Mesothelial cell of epicardium (in vitro differentiated cells): Measurements from ENCODE around the gene FAAP20. TPM values are rescaled to one million over a fixed set of nuclear protein-coding genes. Genes with fewer than 3 reads are reported as not detected.

ENCODE experiments used
- DNase-seq, 2 experiments: peaks; one replicate each; pipeline ENCODE4 v3.0.0; 2021; ENCODE audit warnings: low spot score in 2 of 2; ENCODE audit not compliant: unreplicated experiment in 2 of 2
- H3K27ac Mint-ChIP-seq: 2 replicates; pipeline ENCODE4 v1.8.0; 2021; ENCODE audit warnings: mixed read lengths
- H3K27me3 Mint-ChIP-seq: 2 replicates; pipeline ENCODE4 v1.8.0; 2021; ENCODE audit warnings: low read depth, mixed read lengths
- H3K36me3 Mint-ChIP-seq: 2 replicates; pipeline ENCODE4 v1.8.0; 2021; ENCODE audit warnings: mixed read lengths
- H3K4me1 Mint-ChIP-seq: 2 replicates; pipeline ENCODE4 v1.8.0; 2021; ENCODE audit warnings: mixed read lengths
- H3K4me3 Mint-ChIP-seq: 2 replicates; pipeline ENCODE4 v1.8.0; 2021; ENCODE audit warnings: mild to moderate bottlenecking, moderate library complexity, mixed read lengths
- H3K9me3 Mint-ChIP-seq: 2 replicates; pipeline ENCODE4 v1.8.0; 2021; ENCODE audit warnings: mixed read lengths
- CTCF ChIP-seq: fragments of 200-600 bp; sonication (generic); IDR thresholded peaks from one replicate; pipeline ENCODE4 v1.5.0; 2021; ENCODE audit warnings: antibody characterized with exemption; ENCODE audit not compliant: unreplicated experiment
- total RNA-seq: library from RNA; stranded (reverse); gene quantifications from 3 replicates; pipeline ENCODE4 v1.2.1, GENCODE V29; 2021

FAAP20 gene
- total RNA-seq, 1 donor from 2014 or later, result 92.2 TPM

DNA sequence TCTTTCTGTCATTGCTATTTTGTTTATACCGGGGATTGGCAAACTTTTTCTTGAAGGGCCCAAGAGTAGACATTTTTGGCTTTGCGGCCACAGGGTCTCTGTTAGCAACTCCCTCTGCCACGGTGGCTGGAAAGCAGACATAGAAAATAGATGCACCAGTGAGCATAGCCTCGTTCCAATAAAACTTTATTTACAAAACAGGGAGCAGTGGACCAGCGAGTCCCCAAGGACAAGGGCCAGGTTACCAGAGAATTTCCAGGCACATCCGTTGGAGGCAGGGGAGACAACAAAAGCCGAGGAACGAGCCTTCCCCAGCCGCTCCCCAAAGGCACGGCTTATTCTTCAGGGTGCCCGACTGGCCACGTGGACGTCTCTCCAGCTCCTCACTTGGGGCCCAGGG is 26.5 kb downstream of the FAAP20 start:
- TF ChIP-seq CTCF, result no peak
- no peaks in the 10 kb centered on the region for H3K27me3 Mint-ChIP-seq
- no peak for DNase-seq
- H3K4me1 Mint-ChIP-seq, result no peaks in the 10 kb centered on the region
- H3K4me3 Mint-ChIP-seq, result no peak overlapping the region
- H3K36me3 Mint-ChIP-seq, result peaks cover 34% of the 10 kb centered on the region
- peaks cover 2% of the 10 kb centered on the region for H3K9me3 Mint-ChIP-seq
- H3K27ac Mint-ChIP-seq, result no peak overlapping the region

DNA sequence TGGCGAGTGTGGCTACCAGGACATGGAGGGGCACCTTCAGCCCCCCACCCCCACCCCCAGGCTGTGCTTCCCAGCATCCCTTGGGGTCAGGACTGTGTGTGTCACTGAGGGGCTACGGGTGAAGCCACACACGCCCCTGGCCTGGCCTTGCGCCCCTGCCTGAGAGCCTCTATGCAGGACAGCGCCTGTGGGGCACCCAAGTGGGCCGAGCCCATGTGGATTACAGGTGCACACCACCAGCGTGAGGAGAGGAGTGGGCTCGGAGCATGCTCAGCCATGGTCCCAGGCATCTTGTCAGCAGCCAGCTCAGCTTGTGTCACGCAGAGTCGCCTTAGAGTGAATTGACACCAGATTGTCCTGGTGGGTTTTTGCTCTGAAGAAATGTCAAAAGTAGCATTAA is 27.9 kb downstream of the FAAP20 start:
- no peak overlapping the region for H3K27ac Mint-ChIP-seq
- no peak overlapping the region for H3K4me3 Mint-ChIP-seq
- peaks cover 5% of the 10 kb centered on the region for H3K9me3 Mint-ChIP-seq
- TF ChIP-seq CTCF, result no peak
- peaks cover 38% of the 10 kb centered on the region for H3K36me3 Mint-ChIP-seq
- DNase-seq, result no peak
- H3K4me1 Mint-ChIP-seq, result no peaks in the 10 kb centered on the region
- no peaks in the 10 kb centered on the region for H3K27me3 Mint-ChIP-seq

DNA sequence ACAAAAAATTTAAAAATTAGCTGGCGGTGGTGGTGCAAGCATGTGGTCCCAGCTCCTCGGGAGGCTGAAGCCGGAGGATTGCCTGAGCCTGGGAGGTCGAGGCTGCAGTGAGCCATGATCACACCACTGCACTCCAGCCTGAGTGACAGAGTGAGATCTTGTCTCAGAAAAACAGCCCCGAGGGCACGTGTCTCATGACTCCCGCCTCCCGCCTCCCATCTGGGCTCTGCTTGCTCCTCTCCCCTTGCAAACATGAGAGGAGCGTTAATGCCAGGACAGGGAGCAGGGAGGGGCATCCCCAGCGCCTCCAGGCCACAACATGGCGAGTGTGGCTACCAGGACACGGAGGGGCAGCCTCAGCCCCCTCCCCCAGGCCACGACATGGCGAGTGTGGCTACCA is 28.3 kb downstream of the FAAP20 start:
- no peak overlapping the region for H3K4me3 Mint-ChIP-seq
- no peak overlapping the region for H3K27ac Mint-ChIP-seq
- no peak for DNase-seq
- no peaks in the 10 kb centered on the region for H3K4me1 Mint-ChIP-seq
- peaks cover 5% of the 10 kb centered on the region for H3K9me3 Mint-ChIP-seq
- H3K27me3 Mint-ChIP-seq, result no peaks in the 10 kb centered on the region
- no peak for TF ChIP-seq CTCF
- H3K36me3 Mint-ChIP-seq, result peaks cover 35% of the 10 kb centered on the region

DNA sequence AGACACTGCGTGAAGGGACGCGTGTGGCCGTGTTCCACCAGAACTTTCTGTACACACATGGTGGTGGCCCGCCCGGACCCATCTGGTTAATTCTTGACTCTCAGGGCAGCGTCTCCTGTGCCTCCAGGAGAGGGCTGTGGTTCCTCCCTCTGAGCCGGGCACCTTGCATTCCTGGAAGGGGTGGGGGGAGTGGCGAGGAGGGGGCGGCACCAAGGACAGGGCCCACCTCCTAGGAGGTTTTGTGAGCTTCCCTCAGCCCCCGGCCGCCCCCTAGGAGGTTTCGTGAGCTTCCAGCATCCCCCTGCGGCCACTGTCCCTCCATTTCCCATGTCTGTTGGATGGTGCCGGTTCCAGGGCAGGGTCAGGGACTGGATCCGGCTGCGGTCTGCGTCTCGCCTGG is 28.9 kb downstream of the FAAP20 start:
- H3K4me1 Mint-ChIP-seq, result no peaks in the 10 kb centered on the region
- H3K27ac Mint-ChIP-seq, result no peak overlapping the region
- peaks cover 35% of the 10 kb centered on the region for H3K36me3 Mint-ChIP-seq
- H3K4me3 Mint-ChIP-seq, result no peak overlapping the region
- TF ChIP-seq CTCF, result no peak
- no peaks in the 10 kb centered on the region for H3K27me3 Mint-ChIP-seq
- no peak for DNase-seq
- H3K9me3 Mint-ChIP-seq, result peaks cover 5% of the 10 kb centered on the region

- Mint-ChIP-seq H3K9me3 (peaks cover 5% of the 10 kb centered on the region), H3K27me3 (no peaks in the 10 kb centered on the region), H3K4me3 (no peak overlapping the region), H3K4me1 (no peaks in the 10 kb centered on the region), H3K27ac (no peak overlapping the region), H3K36me3 (peaks cover 39% of the 10 kb centered on the region)
- TF ChIP-seq CTCF, result no peak
- DNase-seq, result no peak
These were observed 31.4 kb downstream of the FAAP20 start for GRCh38 chr1:2163205-2163604.
